ENCODE measurements around the gene PCSK2. TPM values are rescaled to one million over a fixed set of nuclear protein-coding genes. Genes with fewer than 3 reads are reported as not detected.

The PCSK2 gene
- total and polyA plus RNA-seq, 2 of the 8 experiments (the other 6 are each of a cell fraction or from before 2014, with no cell fraction given): 1.9 to 4.2 TPM

DNA sequence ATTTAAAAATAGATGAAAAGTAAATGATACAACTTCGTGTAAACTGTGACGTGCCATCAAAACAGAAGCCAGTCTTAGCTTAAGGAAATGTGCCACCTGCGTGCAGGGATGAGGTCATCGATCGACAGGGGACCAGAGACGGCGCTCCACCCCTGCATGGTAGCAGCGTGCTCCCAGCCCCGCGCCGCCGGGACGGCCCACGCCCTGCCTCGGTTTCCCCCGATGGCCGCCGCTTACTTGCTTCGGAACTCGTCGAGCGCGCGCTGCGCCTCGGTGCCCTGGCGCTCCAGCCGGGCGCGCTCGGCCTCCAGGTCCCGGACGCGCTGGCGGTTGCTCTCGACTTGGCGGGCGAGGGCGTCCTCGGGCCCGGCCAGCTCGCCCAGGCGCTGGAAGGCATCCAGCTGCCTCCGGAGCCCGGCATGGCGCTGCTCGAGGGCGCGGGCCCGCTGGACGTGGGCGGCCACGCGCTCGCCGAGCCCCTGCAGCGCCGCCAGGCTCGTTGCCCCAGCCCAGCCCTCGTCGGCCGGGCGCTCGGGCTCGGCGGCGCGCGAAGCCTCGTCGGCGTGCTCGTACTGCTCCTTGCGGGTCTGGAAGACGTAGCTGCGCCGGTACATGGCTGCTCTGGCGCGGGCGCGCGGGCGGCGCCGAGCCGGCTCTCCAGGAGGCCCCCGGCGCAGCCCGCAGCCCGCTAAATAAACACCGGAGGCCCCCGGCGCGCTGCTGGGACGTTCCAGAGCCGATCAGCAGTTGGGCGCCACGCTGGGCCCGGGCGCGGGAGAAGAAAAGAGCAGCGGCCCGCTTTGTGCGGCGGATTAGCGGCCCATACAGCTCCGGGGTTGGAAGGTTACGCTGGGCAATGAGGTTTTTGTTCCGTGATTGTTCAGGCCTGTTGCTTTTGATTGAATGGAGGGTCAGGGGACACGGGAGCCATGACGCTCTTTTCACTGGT, 304.1 kb downstream of the PCSK2 start, which contains the start of gene BFSP1 (continued):
- TF ChIP-seq SP2 (IDR thresholded peaks at IDR 0.05; ENCODE audit: low read length): no peak
- TF ChIP-seq, protein P1, sequence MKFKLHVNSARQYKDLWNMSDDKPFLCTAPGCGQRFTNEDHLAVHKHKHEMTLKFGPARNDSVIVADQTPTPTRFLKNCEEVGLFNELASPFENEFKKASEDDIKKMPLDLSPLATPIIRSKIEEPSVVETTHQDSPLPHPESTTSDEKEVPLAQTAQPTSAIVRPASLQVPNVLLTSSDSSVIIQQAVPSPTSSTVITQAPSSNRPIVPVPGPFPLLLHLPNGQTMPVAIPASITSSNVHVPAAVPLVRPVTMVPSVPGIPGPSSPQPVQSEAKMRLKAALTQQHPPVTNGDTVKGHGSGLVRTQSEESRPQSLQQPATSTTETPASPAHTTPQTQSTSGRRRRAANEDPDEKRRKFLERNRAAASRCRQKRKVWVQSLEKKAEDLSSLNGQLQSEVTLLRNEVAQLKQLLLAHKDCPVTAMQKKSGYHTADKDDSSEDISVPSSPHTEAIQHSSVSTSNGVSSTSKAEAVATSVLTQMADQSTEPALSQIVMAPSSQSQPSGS (IDR thresholded peaks at IDR 0.05; ENCODE audit: low read length): peak; percentile 62; the same call in 1 of the 2 replicates
- no peak for TF ChIP-seq NRF1 (IDR thresholded peaks at IDR 0.05; ENCODE audit: low read depth, low read length)
- TF ChIP-seq PHF8 (conservative IDR thresholded peaks at IDR 0.05; ENCODE audit: low read depth, low read length): peak; percentile 46; the same call in 1 of the 2 replicates
- peak; percentile 33 for TF ChIP-seq ASH2L (IDR thresholded peaks at IDR 0.05; ENCODE audit: low read length)
- TF ChIP-seq SIX5 (IDR thresholded peaks at IDR 0.05; ENCODE audit: low read depth, low read length): no peak
- no peak; the same call in 1 of the 2 replicates for TF ChIP-seq EGR1 (IDR thresholded peaks at IDR 0.05; ENCODE audit: borderline replicate concordance, low read depth, low read length)
- TF ChIP-seq CBX5 (IDR thresholded peaks at IDR 0.05; ENCODE audit: low read depth, low read length): no peak
- TF ChIP-seq BACH1 (IDR thresholded peaks at IDR 0.05; ENCODE audit: low read length): no peak
- TF ChIP-seq, protein P2, sequence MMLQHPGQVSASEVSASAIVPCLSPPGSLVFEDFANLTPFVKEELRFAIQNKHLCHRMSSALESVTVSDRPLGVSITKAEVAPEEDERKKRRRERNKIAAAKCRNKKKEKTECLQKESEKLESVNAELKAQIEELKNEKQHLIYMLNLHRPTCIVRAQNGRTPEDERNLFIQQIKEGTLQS (IDR thresholded peaks at IDR 0.05; ENCODE audit: insufficient read depth, low read depth, low read length): no peak

Measured in H1 (cell line).